GM20000 (cell line): ENCODE results near the gene HLA-C.

Experiments
- DNase-seq: peaks from one replicate; pipeline ENCODE4 v3.0.0; 2012; ENCODE audit warnings: low spot score
- CTCF ChIP-seq: IDR thresholded peaks from 2 replicates; pipeline ENCODE4 v1.5.1; 2012; ENCODE audit warnings: mild to moderate bottlenecking, control low read depth; ENCODE audit errors: extremely low read depth, missing control alignments

Gene HLA-C

DNA sequence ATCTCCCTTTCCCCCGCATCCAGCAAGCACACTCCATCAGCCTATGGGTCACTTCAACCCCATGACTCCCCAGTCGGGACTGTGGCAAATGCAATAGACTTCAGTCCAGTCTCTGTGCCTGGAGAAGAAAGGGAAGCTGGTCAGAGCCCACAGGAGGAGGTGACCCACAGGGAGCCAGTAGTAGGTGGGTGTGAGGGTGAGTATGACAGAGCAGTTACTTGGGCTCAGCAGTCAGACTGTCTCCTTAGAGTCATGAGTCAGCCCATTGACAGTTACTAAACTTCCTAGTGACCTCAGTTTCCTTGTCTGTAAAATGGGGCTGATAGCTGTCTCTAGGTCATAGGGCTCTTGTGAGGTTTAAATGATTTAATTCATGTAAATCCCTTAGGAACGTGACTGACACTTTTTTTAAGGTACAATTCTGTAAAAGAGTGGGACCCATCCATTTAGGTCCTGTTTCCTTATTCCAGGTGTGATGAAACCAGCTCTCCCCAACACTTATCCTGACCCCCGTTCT, 33.9 kb upstream of the HLA-C start:
- no peak for DNase-seq
- TF ChIP-seq CTCF: no peak

DNA sequence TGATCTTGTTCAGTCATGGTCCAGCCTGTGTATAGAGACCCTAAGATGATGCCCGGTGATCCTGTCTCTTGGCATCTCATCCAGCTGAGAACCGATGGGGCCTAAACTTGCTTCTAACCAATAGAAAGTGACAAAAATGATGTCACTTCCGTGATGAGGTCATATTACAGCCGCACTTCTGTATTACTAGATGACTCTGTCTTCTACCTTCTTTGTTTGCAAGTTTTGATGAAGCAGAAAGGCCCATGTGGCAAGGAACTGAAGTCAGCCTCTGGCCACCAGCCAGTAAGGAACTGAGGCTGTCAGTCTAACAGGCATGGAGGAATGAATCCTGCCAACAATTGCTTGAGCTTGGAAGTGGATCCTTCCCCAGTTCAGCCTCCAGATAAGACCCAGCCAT, 32.8 kb upstream of the HLA-C start:
- TF ChIP-seq CTCF: no peak
- no peak for DNase-seq

GRCh38 chr6:31300797-31301196, 28.9 kb upstream of the HLA-C start:
- no peak for TF ChIP-seq CTCF

DNA sequence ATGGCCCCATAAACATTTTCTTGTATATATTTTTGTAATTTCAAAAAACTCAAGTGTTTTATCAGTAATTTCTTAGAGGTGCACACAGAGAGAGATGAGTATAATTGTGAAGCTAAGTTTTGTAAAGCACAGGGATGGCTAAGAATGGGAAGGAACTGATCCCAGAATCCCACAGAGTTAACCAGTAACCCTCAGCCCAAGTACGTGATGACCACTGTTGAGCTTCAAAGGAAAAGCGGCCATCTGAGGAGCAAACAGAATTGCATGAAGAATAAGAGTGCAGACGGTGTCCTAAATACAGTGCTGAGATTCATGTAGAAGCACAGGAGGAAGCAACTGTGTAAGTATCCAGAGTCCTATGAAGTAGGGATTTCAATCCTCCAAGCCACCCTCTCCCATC, 28.1 kb upstream of the HLA-C start:
- TF ChIP-seq CTCF: no peak

More at GRCh38 chr6:31300797-31301196, 28.9 kb upstream of the HLA-C start:
- no peak for DNase-seq

DNA sequence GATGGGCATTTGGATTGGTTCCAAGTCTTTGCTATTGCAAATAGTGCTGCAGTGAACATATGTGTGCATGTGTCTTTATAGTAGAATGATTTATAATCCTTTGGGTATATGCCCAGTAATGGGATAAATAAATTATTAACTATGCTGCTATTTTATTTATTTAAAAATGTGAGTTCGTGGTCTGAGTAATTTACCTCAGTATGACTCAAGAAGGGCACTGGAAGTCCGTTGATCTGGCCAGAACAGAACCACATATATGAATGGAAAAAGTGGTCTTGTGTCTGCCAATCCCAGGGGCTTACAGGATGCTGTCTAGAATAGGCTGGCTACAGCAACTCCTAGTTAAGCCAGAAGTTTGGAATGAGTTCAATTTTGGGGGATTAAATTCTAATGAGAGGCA, 27.6 kb upstream of the HLA-C start:
- DNase-seq: no peak
- no peak for TF ChIP-seq CTCF

More for the DNA sequence above, 28.1 kb upstream of the HLA-C start:
- DNase-seq: no peak

DNA sequence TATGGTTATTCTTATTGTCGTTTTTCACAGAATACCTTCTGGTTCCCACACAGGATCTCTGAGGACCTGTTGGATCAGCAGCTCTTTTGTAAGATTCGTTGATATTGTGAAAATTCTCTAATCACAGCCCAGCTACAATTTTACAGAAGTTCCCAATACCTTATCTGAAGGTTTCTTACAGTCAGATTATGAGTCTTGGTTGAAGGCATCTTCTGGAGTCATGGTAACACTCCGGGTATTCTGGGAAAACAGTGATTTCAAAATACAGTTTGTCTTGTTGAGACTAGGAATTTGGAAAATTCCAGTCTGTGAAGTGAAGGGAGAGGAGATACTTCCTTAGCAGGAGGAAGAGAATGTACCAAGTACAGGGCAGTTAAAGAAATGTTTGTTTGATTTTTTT, 22.2 kb upstream of the HLA-C start:
- no peak for TF ChIP-seq CTCF
- DNase-seq: no peak

GRCh38 chr6:31293343-31293742, 21.5 kb upstream of the HLA-C start:
- DNase-seq: no peak
- no peak for TF ChIP-seq CTCF
